T-cell (primary cell): Measurements from ENCODE around the gene MCAM. TPM values are rescaled to one million over a fixed set of nuclear protein-coding genes. Genes with fewer than 3 reads are reported as not detected.
A peak's percentile ranks its signal among the peaks of the same experiment; 100 is the strongest.

Experiments used
- ATAC-seq, 4 experiments: fragments of 200-7000 bp in 3 of 4; fragments of 150-1000 bp in 1 of 4; cut with Tn5 transposase; replicated peaks in 1 of 4; 1 replicate in 3 of 4; 2 replicates in 1 of 4; pipeline ENCODE4 v1.10.0; 2021; ENCODE audit warnings: moderate library complexity in 3 of 4, mild to moderate bottlenecking in 2 of 4, moderate number of reproducible peaks in 1 of 4
- CTCF ChIA-PET, 2 donors: fragments of 300-600 bp; sonication (Branson Sonifier 250); formaldehyde crosslinking; loops; one replicate each; lab custom pipeline; 2022; ENCODE audit warnings: antibody characterized with exemption in 2 of 2; lab: Charles Lee
- POLR2A ChIA-PET, 2 donors: fragments of 300-600 bp; sonication (Branson Sonifier 250); formaldehyde crosslinking; loops; one replicate each; lab custom pipeline; 2022; ENCODE audit warnings: antibody characterized with exemption in 2 of 2; lab: Charles Lee
- DNase-seq, 35 experiments: peaks; one replicate each; pipeline versions ENCODE4 v3.0.0 to v3.0.0-alpha.2; 2013 to 2023
- H3K27ac ChIP-seq: one replicate; pipeline ENCODE4 v1.5.1; 2013; ENCODE audit warnings: low read length
- H3K27me3 ChIP-seq, 2 experiments: replicated peaks in 1 of 2; 1 replicate in 1 of 2; 2 replicates in 1 of 2; pipeline versions ENCODE4 v1.6.1 to v1.7.0; 2013; ENCODE audit warnings: low read length in 1 of 2, mixed read lengths in 1 of 2; ENCODE audit not compliant: control insufficient read depth in 2 of 2, insufficient read depth in 2 of 2; ENCODE audit errors: extremely low read depth in 1 of 2
- H3K36me3 ChIP-seq, 2 donors: 1 replicate in 1 of 2; 2 replicates in 1 of 2; pipeline versions ENCODE4 v1.6.1 to v1.7.0; 2013; ENCODE audit warnings: low read length in 1 of 2; ENCODE audit not compliant: control insufficient read depth in 2 of 2, insufficient read depth in 1 of 2; ENCODE audit errors: extremely low read depth in 1 of 2
- H3K4me1 ChIP-seq, 2 experiments: 1 replicate in 1 of 2; 2 replicates in 1 of 2; pipeline versions ENCODE4 v1.6.1 to v1.7.0; 2013; ENCODE audit warnings: low read length in 2 of 2, mixed read lengths in 1 of 2; ENCODE audit not compliant: insufficient read depth in 2 of 2, control insufficient read depth in 1 of 2; ENCODE audit errors: extremely low read depth in 1 of 2
- H3K4me3 ChIP-seq, 2 donors: 1 replicate in 1 of 2; 2 replicates in 1 of 2; pipeline versions ENCODE4 v1.5.1 to v1.7.0; 2013; ENCODE audit warnings: mild to moderate bottlenecking in 2 of 2, low read length in 1 of 2, moderate library complexity in 1 of 2; ENCODE audit not compliant: control insufficient read depth in 1 of 2; ENCODE audit errors: extremely low read depth in 1 of 2
- H3K9me3 ChIP-seq: 2 replicates; pipeline ENCODE4 v1.7.0; 2013
- H3K27ac Mint-ChIP-seq, 2 donors: one replicate each; pipeline ENCODE4 v1.8.0; 2020 to 2021; ENCODE audit warnings: mild to moderate bottlenecking in 2 of 2, mixed read lengths in 2 of 2
- H3K27me3 Mint-ChIP-seq, 2 donors: one replicate each; pipeline ENCODE4 v1.8.0; 2021 to 2022; ENCODE audit warnings: mixed read lengths in 2 of 2
- H3K36me3 Mint-ChIP-seq: one replicate; pipeline ENCODE4 v1.8.0; 2021; ENCODE audit warnings: mixed read lengths
- H3K4me1 Mint-ChIP-seq, 3 donors: one replicate each; pipeline ENCODE4 v1.8.0; 2020 to 2022; ENCODE audit warnings: mixed read lengths in 3 of 3, mild to moderate bottlenecking in 1 of 3
- H3K4me3 Mint-ChIP-seq, 3 donors: one replicate each; pipeline ENCODE4 v1.8.0; 2020 to 2022; ENCODE audit warnings: mild to moderate bottlenecking in 3 of 3, mixed read lengths in 3 of 3, moderate library complexity in 3 of 3
- H3K9me3 Mint-ChIP-seq, 3 donors: one replicate each; pipeline ENCODE4 v1.8.0; 2020 to 2022; ENCODE audit warnings: mixed read lengths in 3 of 3
- WGBS: methylation state at CpG from one replicate; pipeline ENCODE4 v1.1.5; 2013; ENCODE audit warnings: missing lambda C conversion rate; ENCODE audit not compliant: insufficient coverage; 5-methylcytosine and 5-hydroxymethylcytosine counted together
- total RNA-seq, 35 experiments: library from RNA in 6 of 35; stranded (reverse) in 6 of 35; fragments of 120-200 nt in 1 of 35; gene quantifications; one replicate each; pipeline versions ENCODE4 v1.2.1 to v1.2.4 and lab custom pipeline; 2013 to 2026

The MCAM gene
- total RNA-seq, 5 donors from 2014 or later (not counting 1 experiment from before 2014, with no cell fraction given) = 0.50 to 10.2 (median 0.76) TPM

GRCh38 chr11:119319700-119320239, 2.8 kb upstream of the MCAM start:
- peaks cover 12 to 69% of the 10 kb centered on the region in 2 experiments for H3K4me1 ChIP-seq
- Mint-ChIP-seq H3K27me3 (peaks cover 5 to 20% of the 10 kb centered on the region in 2 donors), H3K4me1 (peaks cover 32 to 50% (median 32%) of the 10 kb centered on the region in 3 donors), H3K4me3 (peak overlapping the region; percentile 62 to 76 (median 70)), H3K36me3 (no peaks in the 10 kb centered on the region), H3K27ac (no peak overlapping the region), H3K9me3 (no peaks in the 10 kb centered on the region)
- 75% methylated on average over 5 of the region's 11 CpGs for WGBS
- ChIA-PET CTCF (no interaction called here), POLR2A (no interaction called here)
- H3K4me3 ChIP-seq = no peak overlapping the region
- no peaks in the 10 kb centered on the region for H3K9me3 ChIP-seq
- peaks cover 2 to 57% of the 10 kb centered on the region in 2 experiments for H3K27me3 ChIP-seq
- DNase-seq (peak in 1 of 35 experiments; percentile 11), ATAC-seq (no peak)
- no peaks in the 10 kb centered on the region for H3K36me3 ChIP-seq
- H3K27ac ChIP-seq = peak overlapping the region; percentile 48

GRCh38 chr11:119319136-119319699, 2.3 kb upstream of the MCAM start:
- POLR2A ChIA-PET = no interaction called here
- Mint-ChIP-seq H3K36me3 (no peaks in the 10 kb centered on the region), H3K4me3 (peak overlapping the region in 2 of 3 donors; percentile 2 to 70), H3K27ac (peak overlapping the region in 1 of 2 donors; percentile 44), H3K27me3 (peaks cover 5 to 25% of the 10 kb centered on the region in 2 donors), H3K4me1 (peaks cover 35 to 54% (median 37%) of the 10 kb centered on the region in 3 donors), H3K9me3 (no peaks in the 10 kb centered on the region)
- Histone ChIP-seq H3K36me3 (no peaks in the 10 kb centered on the region), H3K9me3 (no peaks in the 10 kb centered on the region), H3K4me1 (peaks cover 12 to 75% of the 10 kb centered on the region in 2 experiments), H3K27me3 (peaks cover 2 to 63% of the 10 kb centered on the region in 2 experiments), H3K4me3 (no peak overlapping the region), H3K27ac (peak overlapping the region; percentile 48)
- CTCF ChIA-PET = interaction anchor here in 1 of 2 donors (1.0 kb wide), 1 partner anchor 11 kb away, joined by 3 read pairs; no protein-coding TSS in a partner anchor
- DNase-seq (no peak), ATAC-seq (no peak)
- 84% methylated on average over 8 of the region's 8 CpGs for WGBS

GRCh38 chr11:119318240-119319135, 1.6 kb upstream of the MCAM start:
- Histone ChIP-seq H3K27me3 (peaks cover 2 to 66% of the 10 kb centered on the region in 2 experiments), H3K27ac (peak overlapping the region; percentile 48), H3K4me1 (peaks cover 12 to 75% of the 10 kb centered on the region in 2 experiments), H3K4me3 (no peak overlapping the region), H3K36me3 (no peaks in the 10 kb centered on the region), H3K9me3 (no peaks in the 10 kb centered on the region)
- H3K27ac Mint-ChIP-seq = peak overlapping the region; percentile 4 to 44
- H3K27me3 Mint-ChIP-seq = peaks cover 5 to 28% of the 10 kb centered on the region in 2 donors
- no peaks in the 10 kb centered on the region for H3K36me3 Mint-ChIP-seq
- ChIA-PET CTCF (interaction anchor here (0.6 to 1.0 kb wide), 2 partner anchors 10 kb away, joined by 3 to 8 read pairs; no protein-coding TSS in a partner anchor), POLR2A (no interaction called here)
- DNase-seq (peak in 10 of 35 experiments; percentile 25 to 60 (median 36)), ATAC-seq (peak in 1 of 4 experiments; percentile 13)
- H3K9me3 Mint-ChIP-seq = no peaks in the 10 kb centered on the region
- peak overlapping the region in 2 of 3 donors; percentile 2 to 70 for H3K4me3 Mint-ChIP-seq
- 87% methylated on average over 16 of the region's 22 CpGs for WGBS
- H3K4me1 Mint-ChIP-seq = peaks cover 32 to 53% (median 33%) of the 10 kb centered on the region in 3 donors

GRCh38 chr11:119317592-119318239, 786 bp upstream of the MCAM start:
- Mint-ChIP-seq H3K27ac (no peak overlapping the region), H3K4me3 (no peak overlapping the region), H3K36me3 (no peaks in the 10 kb centered on the region), H3K27me3 (peaks cover 5 to 28% of the 10 kb centered on the region in 2 donors), H3K9me3 (no peaks in the 10 kb centered on the region), H3K4me1 (peaks cover 29 to 52% (median 30%) of the 10 kb centered on the region in 3 donors)
- ChIA-PET POLR2A (no interaction called here), CTCF (interaction anchor here in 1 of 2 donors (1.0 kb wide), 1 partner anchor 9 kb away, joined by 3 read pairs; no protein-coding TSS in a partner anchor)
- Histone ChIP-seq H3K27me3 (peaks cover 2 to 66% of the 10 kb centered on the region in 2 experiments), H3K4me1 (peaks cover 12 to 70% of the 10 kb centered on the region in 2 experiments), H3K4me3 (no peak overlapping the region), H3K27ac (no peak overlapping the region), H3K9me3 (no peaks in the 10 kb centered on the region), H3K36me3 (no peaks in the 10 kb centered on the region)
- ATAC-seq (no peak), DNase-seq (no peak)
- WGBS = 93% methylated on average over 6 of the region's 14 CpGs

- Mint-ChIP-seq H3K27ac (no peak overlapping the region), H3K4me3 (peak overlapping the region; percentile 64 to 80 (median 70)), H3K4me1 (peaks cover 22 to 42% (median 23%) of the 10 kb centered on the region in 3 donors), H3K27me3 (peaks cover 5 to 28% of the 10 kb centered on the region in 2 donors), H3K9me3 (no peaks in the 10 kb centered on the region), H3K36me3 (no peaks in the 10 kb centered on the region)
- CTCF ChIA-PET = interaction anchor here in 1 of 2 donors (1.0 kb wide), 1 partner anchor 10 kb away, joined by 6 read pairs; no protein-coding TSS in a partner anchor
- Histone ChIP-seq H3K36me3 (no peaks in the 10 kb centered on the region), H3K9me3 (no peaks in the 10 kb centered on the region), H3K27me3 (peaks cover 2 to 72% of the 10 kb centered on the region in 2 experiments), H3K27ac (no peak overlapping the region), H3K4me3 (peak overlapping the region; percentile 37 to 60), H3K4me1 (peaks cover 10 to 63% of the 10 kb centered on the region in 2 experiments)
- WGBS = 2% methylated on average over 40 of the region's 46 CpGs
- POLR2A ChIA-PET = no interaction called here
- ATAC-seq (no peak), DNase-seq (peak in 1 of 35 experiments; percentile 27)
These were observed 758 bp downstream of the MCAM start for GRCh38 chr11:119316016-119316728.
